ENCODE results near the gene MTREX. TPM values are rescaled to one million over a fixed set of nuclear protein-coding genes. Genes with fewer than 3 reads are reported as not detected.

Gene MTREX
- total RNA-seq, 2 experiments from 2014 or later, result 62.7 to 125 TPM

- Histone ChIP-seq H3K36me3 (ENCODE audit: insufficient read depth, low read length) (peaks cover 97% of the 10 kb centered on the region), H3K9me3 (ENCODE audit: low read length) (peaks cover 10% of the 10 kb centered on the region; the same call in 1 of the 2 replicates), H3K4me2 (ENCODE audit: low read length) (no peak overlapping the region), H3K27ac (ENCODE audit: low read depth, low read length, poor library complexity, severe bottlenecking) (no peak overlapping the region), H3K4me1 (ENCODE audit: insufficient read depth, low read length, poor library complexity, severe bottlenecking) (no peaks in the 10 kb centered on the region), H3K4me3 (ENCODE audit: low read depth, low read length, poor library complexity, severe bottlenecking) (no peak overlapping the region), H3K9me2 (ENCODE audit: insufficient read depth, low read length) (no peaks in the 10 kb centered on the region), H2AFZ (ENCODE audit: low read length) (no peak overlapping the region), H4K20me1 (ENCODE audit: insufficient read depth, low read length) (no peaks in the 10 kb centered on the region), H3K79me2 (ENCODE audit: insufficient read depth, low read depth, low read length) (peaks cover 16% of the 10 kb centered on the region; the same call in 1 of the 2 replicates)
- no peak for DNase-seq (ENCODE audit: low spot score)
- intact Hi-C loops (cut with micrococcal nuclease; ENCODE audit: unreplicated experiment), result no loop called here
- no TSS peak for BruUV-seq (replicated peaks)
- CTCF ChIA-PET (ENCODE audit: unreplicated experiment), result no interaction called here
- TF ChIP-seq, protein P1, sequence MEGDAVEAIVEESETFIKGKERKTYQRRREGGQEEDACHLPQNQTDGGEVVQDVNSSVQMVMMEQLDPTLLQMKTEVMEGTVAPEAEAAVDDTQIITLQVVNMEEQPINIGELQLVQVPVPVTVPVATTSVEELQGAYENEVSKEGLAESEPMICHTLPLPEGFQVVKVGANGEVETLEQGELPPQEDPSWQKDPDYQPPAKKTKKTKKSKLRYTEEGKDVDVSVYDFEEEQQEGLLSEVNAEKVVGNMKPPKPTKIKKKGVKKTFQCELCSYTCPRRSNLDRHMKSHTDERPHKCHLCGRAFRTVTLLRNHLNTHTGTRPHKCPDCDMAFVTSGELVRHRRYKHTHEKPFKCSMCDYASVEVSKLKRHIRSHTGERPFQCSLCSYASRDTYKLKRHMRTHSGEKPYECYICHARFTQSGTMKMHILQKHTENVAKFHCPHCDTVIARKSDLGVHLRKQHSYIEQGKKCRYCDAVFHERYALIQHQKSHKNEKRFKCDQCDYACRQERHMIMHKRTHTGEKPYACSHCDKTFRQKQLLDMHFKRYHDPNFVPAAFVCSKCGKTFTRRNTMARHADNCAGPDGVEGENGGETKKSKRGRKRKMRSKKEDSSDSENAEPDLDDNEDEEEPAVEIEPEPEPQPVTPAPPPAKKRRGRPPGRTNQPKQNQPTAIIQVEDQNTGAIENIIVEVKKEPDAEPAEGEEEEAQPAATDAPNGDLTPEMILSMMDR (conservative IDR thresholded peaks at IDR 0.05; ENCODE audit: low read length), result no peak
- TF ChIP-seq EZH2phosphoT487 (IDR thresholded peaks at IDR 0.05; ENCODE audit: borderline replicate concordance, low read depth, low read length), result no peak
- POLR2A ChIA-PET, result interaction anchor here (0.8 to 1.2 kb wide), 4 partner anchors 10 to 21 kb away, joined by 3 to 4 read pairs (median 4); no protein-coding TSS in a partner anchor
These were observed 78.6 kb downstream of the MTREX start for GRCh38 chr5:55386356-55386755.

DNA sequence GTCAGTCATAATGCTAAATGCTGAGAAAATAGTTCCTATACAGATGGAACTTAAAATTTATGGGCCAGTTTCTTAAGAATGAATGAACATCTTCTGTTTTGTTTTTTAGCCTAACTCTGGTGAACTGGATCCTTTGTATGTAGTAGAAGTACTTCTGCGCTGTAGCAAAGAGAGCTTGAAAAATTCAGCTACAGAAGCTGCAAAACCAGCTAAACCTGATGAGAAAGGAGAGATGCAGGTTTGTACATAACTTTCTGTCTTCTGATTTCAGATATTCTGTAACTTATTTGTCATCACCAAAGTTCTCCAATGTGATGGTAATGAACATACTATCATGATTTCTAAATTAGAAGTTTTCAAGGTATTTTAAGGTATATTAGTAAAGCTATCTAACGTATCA lies 80.1 kb downstream of the MTREX start:
- Histone ChIP-seq H3K4me1 (ENCODE audit: insufficient read depth, low read length, poor library complexity, severe bottlenecking) (no peaks in the 10 kb centered on the region), H3K79me2 (ENCODE audit: insufficient read depth, low read depth, low read length) (peaks cover 16% of the 10 kb centered on the region; the same call in 1 of the 2 replicates), H3K4me3 (ENCODE audit: low read depth, low read length, poor library complexity, severe bottlenecking) (no peak overlapping the region), H4K20me1 (ENCODE audit: insufficient read depth, low read length) (no peaks in the 10 kb centered on the region), H2AFZ (ENCODE audit: low read length) (no peak overlapping the region), H3K27ac (ENCODE audit: low read depth, low read length, poor library complexity, severe bottlenecking) (no peak overlapping the region), H3K36me3 (ENCODE audit: insufficient read depth, low read length) (peaks cover 97% of the 10 kb centered on the region), H3K9me2 (ENCODE audit: insufficient read depth, low read length) (no peaks in the 10 kb centered on the region), H3K4me2 (ENCODE audit: low read length) (no peak overlapping the region), H3K9me3 (ENCODE audit: low read length) (peaks cover 10% of the 10 kb centered on the region; the same call in 1 of the 2 replicates)
- ChIA-PET CTCF (ENCODE audit: unreplicated experiment) (no interaction called here), POLR2A (interaction anchor here (0.6 kb wide), 1 partner anchor 58 kb away, joined by 3 read pairs; no protein-coding TSS in a partner anchor)
- intact Hi-C loops (cut with micrococcal nuclease; ENCODE audit: unreplicated experiment), result no loop called here
- no TSS peak for BruUV-seq (replicated peaks)
- no peak for TF ChIP-seq EZH2phosphoT487 (IDR thresholded peaks at IDR 0.05; ENCODE audit: borderline replicate concordance, low read depth, low read length)
- TF ChIP-seq, protein P1 (conservative IDR thresholded peaks at IDR 0.05; ENCODE audit: low read length), result no peak
- no peak for DNase-seq (ENCODE audit: low spot score)

GRCh38 chr5:55391707-55392106 lies 83.9 kb downstream of the MTREX start:
- Histone ChIP-seq H3K4me1 (ENCODE audit: insufficient read depth, low read length, poor library complexity, severe bottlenecking) (no peaks in the 10 kb centered on the region), H3K79me2 (ENCODE audit: insufficient read depth, low read depth, low read length) (no peaks in the 10 kb centered on the region), H3K27ac (ENCODE audit: low read depth, low read length, poor library complexity, severe bottlenecking) (no peak overlapping the region), H3K9me2 (ENCODE audit: insufficient read depth, low read length) (no peaks in the 10 kb centered on the region), H3K4me2 (ENCODE audit: low read length) (no peak overlapping the region), H3K4me3 (ENCODE audit: low read depth, low read length, poor library complexity, severe bottlenecking) (no peak overlapping the region), H3K36me3 (ENCODE audit: insufficient read depth, low read length) (peaks cover 89% of the 10 kb centered on the region), H3K9me3 (ENCODE audit: low read length) (no peaks in the 10 kb centered on the region), H4K20me1 (ENCODE audit: insufficient read depth, low read length) (no peaks in the 10 kb centered on the region), H2AFZ (ENCODE audit: low read length) (no peak overlapping the region)
- POLR2A ChIA-PET, result no interaction called here
- DNase-seq (ENCODE audit: low spot score), result no peak
- no TSS peak for BruUV-seq (replicated peaks)
- TF ChIP-seq, protein P1 (conservative IDR thresholded peaks at IDR 0.05; ENCODE audit: low read length), result no peak
- TF ChIP-seq EZH2phosphoT487 (IDR thresholded peaks at IDR 0.05; ENCODE audit: borderline replicate concordance, low read depth, low read length), result no peak
- intact Hi-C loops (cut with micrococcal nuclease; ENCODE audit: unreplicated experiment), result no loop called here
- CTCF ChIA-PET (ENCODE audit: unreplicated experiment), result no interaction called here
